GM21717 (cell line): ENCODE results near the gene ZNF804A.

Source experiments
- ATAC-seq: cut with Tn5 transposase; IDR thresholded peaks from one replicate; pipeline ENCODE4 v1.9.1; 2021; ENCODE audit warnings: mild to moderate bottlenecking, moderate library complexity; ENCODE audit not compliant: unreplicated experiment

The ZNF804A gene

GRCh38 chr2:184598316-184599053, at the start of gene ZNF804A:
ZNF804A (plus strand) TSS chr2:184598529; CDS start chr2:184598960, 431 bp downstream.
- peak; percentile 84 for ATAC-seq

DNA sequence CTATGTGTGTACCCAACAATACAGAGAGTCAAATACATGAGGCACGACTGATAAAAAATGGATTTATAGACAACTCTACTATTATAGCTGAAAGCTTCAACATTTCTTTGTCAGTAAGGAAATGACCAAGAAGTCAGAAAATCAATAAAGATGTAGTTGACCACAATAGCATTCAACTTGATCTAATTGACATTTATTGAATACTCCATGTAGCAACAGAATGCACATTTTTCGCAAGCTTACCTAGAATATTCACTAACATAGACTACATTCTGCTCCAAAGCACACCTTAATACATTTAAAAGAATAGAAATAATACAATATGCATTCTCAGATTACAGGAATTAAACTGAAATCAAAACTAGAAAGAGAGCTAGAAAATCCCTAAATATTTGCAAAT, 49.2 kb upstream of the ZNF804A start:
- ATAC-seq = no peak

- no peak for ATAC-seq
Observed at GRCh38 chr2:184551626-184552025, 46.7 kb upstream of the ZNF804A start.

- ATAC-seq = no peak
Observed at GRCh38 chr2:184554736-184555135, 43.6 kb upstream of the ZNF804A start.

DNA sequence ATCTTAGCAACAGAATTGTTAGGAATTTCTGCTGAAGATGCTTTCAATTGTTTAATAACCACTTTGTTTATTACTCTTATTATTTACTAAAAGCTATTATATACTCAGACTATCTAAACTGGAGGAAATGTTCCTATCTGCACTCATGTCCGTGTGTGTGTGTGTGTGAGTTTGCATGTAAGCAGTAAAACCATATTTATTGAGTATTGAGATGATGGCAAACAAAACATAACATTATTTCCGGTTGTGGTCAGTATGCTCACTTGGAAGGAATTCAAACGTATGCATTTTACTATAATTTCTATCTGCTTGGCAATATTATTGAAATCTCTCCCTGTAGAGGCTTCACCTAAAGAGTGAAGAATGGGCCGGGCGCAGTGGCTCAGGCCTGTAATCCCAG, 43.0 kb upstream of the ZNF804A start:
- ATAC-seq = no peak

DNA sequence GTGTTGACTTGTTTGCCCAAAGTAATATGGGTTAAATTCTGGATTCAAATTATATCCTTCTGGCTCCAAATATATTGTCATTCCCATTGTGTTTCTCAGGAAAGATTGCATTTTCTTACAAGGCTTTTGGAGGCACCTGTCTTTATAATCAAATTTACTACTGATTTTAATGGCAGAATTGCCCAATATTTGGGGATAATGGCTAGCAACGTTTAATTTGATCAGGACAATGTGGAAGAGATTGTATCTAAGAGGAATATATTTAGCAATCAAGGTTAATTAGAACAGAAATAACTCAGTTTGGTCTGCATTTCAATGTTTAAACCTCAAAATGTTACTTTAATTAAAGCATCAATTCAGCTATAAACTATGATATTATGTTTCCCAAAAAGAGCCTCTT, 41.7 kb upstream of the ZNF804A start:
- no peak for ATAC-seq

GRCh38 chr2:184558713-184559464, 39.4 kb upstream of the ZNF804A start:
- no peak for ATAC-seq

- ATAC-seq = no peak
Observed at GRCh38 chr2:184560603-184561002, 37.7 kb upstream of the ZNF804A start.

DNA sequence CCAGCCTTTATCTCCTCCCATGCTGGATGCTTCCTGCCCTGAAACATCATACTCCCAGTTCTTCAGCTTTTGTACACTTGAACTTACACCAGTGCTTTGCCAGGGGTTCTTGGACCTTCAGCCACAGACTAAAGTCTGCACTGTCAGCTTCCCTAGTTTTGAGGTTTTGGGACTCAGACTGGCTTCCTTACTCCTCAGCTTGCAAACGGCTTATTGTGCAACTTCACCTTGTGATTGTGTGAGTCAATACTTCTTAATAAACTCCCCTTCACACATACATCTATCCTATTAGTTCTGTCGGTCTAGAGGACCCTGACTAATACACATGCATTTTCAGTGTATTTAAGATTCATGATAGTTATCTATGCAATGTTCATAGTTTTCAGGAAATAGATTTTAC, 35.8 kb upstream of the ZNF804A start:
- no peak for ATAC-seq

GRCh38 chr2:184564092-184564491, 34.2 kb upstream of the ZNF804A start:
- ATAC-seq = no peak

- ATAC-seq = no peak
Observed at GRCh38 chr2:184566716-184567115, 31.6 kb upstream of the ZNF804A start.

GRCh38 chr2:184577056-184577455, 21.3 kb upstream of the ZNF804A start:
- no peak for ATAC-seq

- no peak for ATAC-seq
Observed at GRCh38 chr2:184577743-184578142, 20.6 kb upstream of the ZNF804A start.

DNA sequence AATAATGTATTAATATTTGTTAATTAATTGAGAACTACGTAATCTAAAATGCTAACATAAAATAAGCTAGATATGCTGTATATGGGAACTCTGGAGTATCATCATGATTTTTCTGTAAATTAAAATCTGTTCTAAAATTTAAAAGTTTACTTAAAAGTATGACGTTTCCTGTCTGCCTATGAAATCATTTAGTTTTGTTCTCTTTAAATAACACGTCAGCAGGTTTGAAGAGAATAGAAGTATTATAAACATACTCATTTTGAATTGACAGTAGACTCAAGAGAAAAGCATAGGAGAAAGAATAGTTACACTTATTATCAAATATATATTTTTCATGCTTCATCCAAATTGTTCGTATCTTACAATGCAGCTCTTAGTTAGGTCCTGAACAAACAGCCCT, 19.1 kb upstream of the ZNF804A start:
- no peak for ATAC-seq

- no peak for ATAC-seq
Observed at GRCh38 chr2:184581391-184581790, 16.9 kb upstream of the ZNF804A start.

DNA sequence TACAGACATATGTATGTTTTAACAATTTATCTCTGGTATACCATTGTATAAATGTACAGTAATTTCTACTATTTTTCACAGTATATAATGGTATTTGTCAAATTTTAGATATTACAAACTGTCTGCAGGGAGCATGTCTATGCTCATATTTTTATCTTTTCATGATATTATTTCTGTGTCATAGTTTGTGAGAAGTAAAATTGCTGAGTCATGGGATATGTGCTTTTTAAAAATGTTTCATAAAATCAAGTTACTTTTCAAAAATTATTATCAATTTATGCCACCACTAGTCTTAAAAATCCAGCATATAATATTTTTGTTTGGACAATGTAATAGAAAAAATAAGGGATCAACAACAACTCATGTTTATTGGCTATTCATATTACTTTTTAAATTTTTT, 9.1 kb upstream of the ZNF804A start:
- ATAC-seq = no peak

DNA sequence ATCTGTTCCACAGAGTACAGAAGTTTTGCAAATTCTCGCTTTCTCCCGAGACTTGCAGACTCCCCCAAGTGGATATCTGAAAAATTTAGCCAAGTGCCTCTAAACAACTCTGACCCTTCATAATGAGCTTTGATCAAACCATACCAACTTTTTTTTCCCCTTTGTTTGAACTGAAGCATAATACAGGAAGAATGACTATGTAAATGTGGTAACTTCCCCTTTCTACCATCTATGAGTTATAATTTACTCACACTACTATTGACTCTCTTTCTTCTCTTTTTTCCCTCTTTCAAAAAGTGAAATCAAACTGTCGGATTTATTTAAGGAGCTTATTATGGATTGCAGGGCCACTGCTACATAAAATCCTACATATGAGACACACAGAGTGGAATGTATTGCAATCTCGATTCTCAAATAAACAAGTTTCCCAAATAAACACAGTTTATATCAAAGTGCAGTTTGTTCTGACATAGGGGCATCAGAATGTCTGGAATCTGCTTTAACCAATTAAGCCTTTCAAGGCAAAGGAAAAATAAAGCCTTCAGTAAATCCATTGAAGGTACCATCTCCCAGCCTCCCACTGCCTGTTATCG, 1.4 kb upstream of the ZNF804A start:
- ATAC-seq = no peak

GRCh38 chr2:184597571-184597991, 748 bp upstream of the ZNF804A start:
- ATAC-seq = no peak

DNA sequence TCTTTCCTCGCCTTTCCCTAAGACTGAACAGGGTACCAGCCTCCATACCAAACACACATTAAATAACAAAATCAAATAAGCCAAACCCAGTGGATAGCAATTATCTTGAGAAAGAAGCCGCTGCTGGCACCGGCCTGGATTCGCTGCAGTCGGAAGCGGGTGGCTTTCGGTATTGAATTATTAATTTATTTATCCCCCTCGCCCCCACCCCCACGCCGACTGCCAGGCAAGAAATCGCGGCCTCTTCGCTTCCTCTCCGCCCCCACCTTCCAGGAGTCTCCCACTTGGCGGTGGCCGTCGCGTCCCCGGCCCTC, 370 bp upstream of the ZNF804A start:
- no peak for ATAC-seq

DNA sequence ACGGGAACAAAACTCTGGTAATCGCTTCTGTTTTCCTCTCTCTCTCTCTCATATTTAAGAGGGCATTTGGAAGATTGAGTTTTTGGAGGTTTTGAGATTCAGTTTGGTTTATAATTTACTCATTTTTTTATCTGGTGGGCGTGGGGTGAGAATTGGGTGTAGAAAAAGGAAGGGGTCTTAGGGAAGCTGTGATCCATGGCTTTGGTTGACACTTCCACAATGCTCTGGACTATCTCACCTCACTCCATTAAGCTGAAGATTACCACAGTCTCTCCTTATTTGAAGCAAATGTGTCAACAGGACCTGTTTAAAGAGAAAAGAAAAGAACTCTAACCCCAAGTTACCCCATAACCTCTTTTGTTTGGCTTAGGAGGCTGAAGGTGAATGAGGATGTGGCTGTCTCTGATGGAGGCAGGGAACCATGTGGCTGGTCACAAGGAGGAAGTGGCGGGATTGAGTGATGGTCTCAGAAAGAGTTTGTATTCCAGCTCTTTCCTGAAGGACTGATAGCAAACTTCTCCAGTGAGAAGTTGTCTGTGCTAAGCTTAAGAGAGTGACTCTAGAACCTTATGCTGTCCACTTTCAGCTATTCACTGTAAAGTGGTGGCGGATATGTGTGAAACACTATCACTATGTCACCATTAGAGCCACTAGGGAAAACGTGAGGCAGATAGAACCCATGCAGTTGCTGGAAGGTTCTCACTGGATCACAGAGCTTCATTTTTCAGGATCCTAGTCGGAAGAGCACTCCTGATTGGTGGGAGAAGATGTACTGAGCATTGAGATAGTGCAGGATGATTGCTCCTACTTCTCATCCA, 934 bp downstream of the ZNF804A start:
- ATAC-seq = no peak

- no peak for ATAC-seq
Observed at GRCh38 chr2:184599872-184600222, 1.5 kb downstream of the ZNF804A start.
